MM.1S (cell line): Measurements from ENCODE around the gene LRIF1.

Source experiments
- DNase-seq: peaks from one replicate; pipeline ENCODE4 v3.0.0-alpha.2; 2015
- H2AFZ ChIP-seq: fragments of 300-600 bp; sonication (generic); 2 replicates; pipeline ENCODE4 v1.6.0; 2016; ENCODE audit warnings: antibody characterized with exemption, low read length
- H3F3A ChIP-seq: fragments of 300-600 bp; sonication (generic); 2 replicates; pipeline ENCODE4 v1.6.1; 2016; ENCODE audit warnings: mild to moderate bottlenecking, antibody characterized with exemption, low read length, moderate library complexity, mixed read lengths; ENCODE audit not compliant: insufficient read depth
- H3K27ac ChIP-seq: fragments of 300-600 bp; sonication (generic); 2 replicates; pipeline ENCODE4 v1.5.1; 2016; ENCODE audit warnings: mild to moderate bottlenecking, low read length
- H3K27me3 ChIP-seq: fragments of 300-600 bp; sonication (generic); replicated peaks from 2 replicates; pipeline ENCODE4 v1.6.0; 2016; ENCODE audit warnings: low read length; ENCODE audit not compliant: insufficient read depth
- H3K36me3 ChIP-seq: fragments of 300-600 bp; sonication (generic); replicated peaks from 2 replicates; pipeline ENCODE4 v1.6.1; 2016; ENCODE audit warnings: mild to moderate bottlenecking, low read length, mixed read lengths; ENCODE audit not compliant: insufficient read depth
- H3K4me1 ChIP-seq: fragments of 300-600 bp; sonication (generic); 2 replicates; pipeline ENCODE4 v1.6.1; 2016; ENCODE audit warnings: low read length, mixed read lengths
- H3K4me2 ChIP-seq: fragments of 300-600 bp; sonication (generic); 2 replicates; pipeline ENCODE4 v1.6.0; 2016; ENCODE audit warnings: low read depth, low read length
- H3K4me3 ChIP-seq: fragments of 300-600 bp; sonication (generic); 2 replicates; pipeline ENCODE4 v1.5.1; 2016; ENCODE audit warnings: low read length, mixed read lengths
- H3K79me2 ChIP-seq: fragments of 300-600 bp; sonication (generic); 2 replicates; pipeline ENCODE4 v1.6.1; 2016; ENCODE audit warnings: mixed run types, low read length, mixed read lengths
- H3K9ac ChIP-seq: fragments of 300-600 bp; sonication (generic); 2 replicates; pipeline ENCODE4 v1.6.1; 2016; ENCODE audit warnings: low read length, mixed read lengths
- H3K9me2 ChIP-seq: fragments of 300-600 bp; sonication (generic); replicated peaks from 2 replicates; pipeline ENCODE4 v1.6.1; 2016; ENCODE audit warnings: mild to moderate bottlenecking, low read length, mixed read lengths; ENCODE audit not compliant: insufficient read depth
- H3K9me3 ChIP-seq: fragments of 300-600 bp; sonication (generic); replicated peaks from 2 replicates; pipeline ENCODE4 v1.6.1; 2016; ENCODE audit warnings: mild to moderate bottlenecking, low read length, mixed read lengths; ENCODE audit not compliant: insufficient read depth
- H4K20me1 ChIP-seq: fragments of 300-600 bp; sonication (generic); 2 replicates; pipeline ENCODE4 v1.6.1; 2016; ENCODE audit warnings: mild to moderate bottlenecking, low read length, moderate library complexity, mixed read lengths; ENCODE audit not compliant: insufficient read depth
- CTCF ChIP-seq: fragments of 300-600 bp; sonication (generic); IDR thresholded peaks from 2 replicates; pipeline ENCODE4 v1.5.1; 2016; ENCODE audit warnings: antibody characterized with exemption, low read length, mixed read lengths
- EZH2 ChIP-seq: fragments of 300-600 bp; sonication (generic); optimal IDR thresholded peaks from 2 replicates; pipeline ENCODE3; 2017; ENCODE audit warnings: low read depth, mild to moderate bottlenecking, antibody characterized with exemption, low read length, mixed read lengths
- EZH2phosphoT487 ChIP-seq: fragments of 300-600 bp; sonication (generic); IDR thresholded peaks from 2 replicates; pipeline ENCODE4 v1.6.1; 2018; ENCODE audit warnings: antibody characterized with exemption, low read length

Gene LRIF1

DNA sequence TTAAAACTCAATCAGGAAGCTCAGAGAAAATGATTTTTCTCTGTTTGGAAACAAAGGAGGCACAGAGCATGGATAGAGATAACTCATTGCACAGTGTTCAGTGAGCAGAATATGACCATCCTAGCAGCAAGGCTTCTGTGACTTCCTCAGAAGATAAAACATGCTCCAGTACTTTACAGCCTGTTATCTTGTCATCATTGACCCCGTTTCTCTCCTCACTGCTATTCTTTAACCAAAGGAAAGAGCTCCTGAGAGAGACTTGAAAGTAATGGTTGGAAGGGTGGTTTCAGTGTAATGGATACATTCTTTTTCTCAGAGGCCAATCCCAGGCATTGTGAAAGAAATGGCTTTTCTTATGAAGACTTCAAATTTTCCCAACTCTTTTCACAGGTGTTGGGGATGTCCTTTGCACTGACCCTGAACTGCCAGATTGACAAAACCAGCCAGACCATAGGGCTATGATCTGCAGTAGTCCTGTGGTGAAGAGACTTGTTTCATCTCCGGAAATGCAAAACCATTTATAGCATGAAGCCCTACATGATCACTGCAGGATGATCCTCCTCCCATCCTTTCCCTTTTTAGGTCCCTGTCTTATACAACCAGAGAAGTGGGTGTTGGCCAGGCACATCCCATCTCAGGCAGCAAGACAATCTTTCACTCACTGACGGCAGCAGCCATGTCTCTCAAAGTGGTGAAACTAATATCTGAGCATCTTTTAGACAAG lies 64.8 kb downstream of the LRIF1 start:
- Histone ChIP-seq H3K9me3 (no peaks in the 10 kb centered on the region), H3K4me3 (no peak overlapping the region), H3K4me2 (no peak overlapping the region), H3K9me2 (no peaks in the 10 kb centered on the region), H3K27me3 (no peaks in the 10 kb centered on the region), H4K20me1 (no peaks in the 10 kb centered on the region), H3K79me2 (peaks cover 18% of the 10 kb centered on the region; the same call in 1 of the 2 replicates), H3K36me3 (no peaks in the 10 kb centered on the region), H3K27ac (no peak overlapping the region), H3K9ac (no peak overlapping the region), H3K4me1 (peaks cover 14% of the 10 kb centered on the region), H2AFZ (no peak overlapping the region), H3F3A (no peaks in the 10 kb centered on the region)
- DNase-seq: no peak
- no peak for TF ChIP-seq EZH2phosphoT487
- TF ChIP-seq EZH2: no peak
- no peak for TF ChIP-seq CTCF

DNA sequence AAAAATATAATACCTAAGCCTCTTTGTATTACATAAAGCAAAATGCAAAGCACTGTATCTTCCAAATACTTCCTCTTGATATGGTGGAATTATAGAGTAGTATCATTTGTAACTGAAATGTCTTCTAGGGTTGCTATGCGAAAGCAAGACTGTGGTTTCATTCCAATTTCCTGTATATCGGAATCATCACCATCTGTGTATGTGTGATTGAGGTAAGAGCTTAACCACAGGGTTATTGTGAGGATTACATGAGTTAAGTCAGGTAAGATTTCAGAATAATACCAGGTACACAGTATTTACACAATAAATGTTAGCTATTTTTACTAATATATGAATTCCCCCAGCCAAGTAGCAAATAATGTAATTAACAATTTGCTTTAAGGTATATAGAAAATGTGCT lies 66.0 kb downstream of the LRIF1 start:
- no peaks in the 10 kb centered on the region for H3F3A ChIP-seq
- no peaks in the 10 kb centered on the region for H3K27me3 ChIP-seq
- peaks cover 23% of the 10 kb centered on the region for H3K79me2 ChIP-seq
- no peak for DNase-seq
- no peaks in the 10 kb centered on the region for H4K20me1 ChIP-seq
- no peaks in the 10 kb centered on the region for H3K36me3 ChIP-seq
- H2AFZ ChIP-seq: no peak overlapping the region
- no peak overlapping the region for H3K4me3 ChIP-seq
- H3K9me2 ChIP-seq: no peaks in the 10 kb centered on the region
- H3K9me3 ChIP-seq: no peaks in the 10 kb centered on the region
- TF ChIP-seq EZH2phosphoT487 (no peak), EZH2 (no peak), CTCF (no peak)
- no peak overlapping the region for H3K9ac ChIP-seq
- no peak overlapping the region for H3K27ac ChIP-seq
- H3K4me2 ChIP-seq: no peak overlapping the region
- H3K4me1 ChIP-seq: peaks cover 14% of the 10 kb centered on the region
